Activated CD4-positive, alpha-beta T cell treated with anti-CD3 and anti-CD28 coated beads for 48 hours (primary cell): ENCODE measurements around the gene GALP.
"Not testable (repeated sequence)": the region's sequence is repeated elsewhere in the genome, so short reads cannot be mapped to it uniquely, and the experiment has no call there.

Source experiments
- DNase-seq: peaks from one replicate; pipeline ENCODE4 v3.0.0-alpha.2; 2020

GALP gene

GRCh38 chr19:56175861-56176307 lies at the start of gene GALP:
GALP (plus strand) TSS chr19:56176008; CDS start chr19:56177109, 1,101 bp downstream.
- not testable (repeated sequence) for DNase-seq

- no peak for DNase-seq
Observed at GRCh38 chr19:56126983-56127780, 48.6 kb upstream of the GALP start.

GRCh38 chr19:56130006-56130405 lies 45.8 kb upstream of the GALP start:
- DNase-seq: no peak

- no peak for DNase-seq
Observed at GRCh38 chr19:56131651-56132050, 44.2 kb upstream of the GALP start.

DNA sequence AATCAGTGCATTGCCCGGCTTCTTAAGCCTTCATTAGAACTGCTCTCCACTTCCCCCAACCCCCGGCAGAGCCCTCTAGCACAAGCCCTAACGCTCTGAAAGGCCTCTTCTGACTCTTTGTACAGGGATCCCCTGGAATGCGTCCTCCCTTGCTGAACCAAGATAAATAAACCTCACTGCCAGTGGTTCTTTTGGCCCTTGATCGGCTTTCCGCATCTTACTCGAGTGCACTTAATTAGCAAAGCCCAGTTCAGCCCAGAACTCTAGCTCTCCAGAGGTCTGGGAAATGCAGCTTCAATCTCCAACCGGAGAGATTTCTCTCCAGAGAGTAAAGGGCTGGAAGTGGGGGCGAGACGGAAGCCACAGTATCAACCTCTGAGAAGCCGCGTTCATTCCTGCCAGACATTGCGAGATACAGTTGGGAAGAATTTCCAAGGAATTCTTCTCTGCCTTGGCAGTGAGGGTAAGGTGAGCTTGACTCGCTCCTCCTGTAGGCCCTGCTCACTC lies 43.4 kb upstream of the GALP start:
- DNase-seq: no peak

- no peak for DNase-seq
Observed at GRCh38 chr19:56133858-56134653, 41.8 kb upstream of the GALP start.

DNA sequence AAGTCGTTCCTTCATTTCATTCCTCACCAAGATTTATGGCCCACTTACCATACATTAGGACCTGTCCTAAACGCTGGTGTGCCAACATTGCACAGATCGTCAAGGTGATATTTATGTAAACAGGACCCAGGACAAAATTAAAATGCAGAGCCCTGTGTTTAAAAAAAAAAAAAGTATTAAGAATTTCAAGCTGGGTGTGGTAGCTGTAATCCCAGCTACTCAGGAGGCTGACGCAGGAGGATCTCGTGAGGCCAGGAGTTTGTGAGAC lies 41.2 kb upstream of the GALP start:
- no peak for DNase-seq

- no peak for DNase-seq
Observed at GRCh38 chr19:56136362-56136761, 39.4 kb upstream of the GALP start.

GRCh38 chr19:56137405-56137804 lies 38.4 kb upstream of the GALP start:
- no peak for DNase-seq

GRCh38 chr19:56138069-56138468 lies 37.7 kb upstream of the GALP start:
- DNase-seq: no peak

- peak; percentile 30 for DNase-seq
Observed at GRCh38 chr19:56139847-56140582, 35.8 kb upstream of the GALP start.

DNA sequence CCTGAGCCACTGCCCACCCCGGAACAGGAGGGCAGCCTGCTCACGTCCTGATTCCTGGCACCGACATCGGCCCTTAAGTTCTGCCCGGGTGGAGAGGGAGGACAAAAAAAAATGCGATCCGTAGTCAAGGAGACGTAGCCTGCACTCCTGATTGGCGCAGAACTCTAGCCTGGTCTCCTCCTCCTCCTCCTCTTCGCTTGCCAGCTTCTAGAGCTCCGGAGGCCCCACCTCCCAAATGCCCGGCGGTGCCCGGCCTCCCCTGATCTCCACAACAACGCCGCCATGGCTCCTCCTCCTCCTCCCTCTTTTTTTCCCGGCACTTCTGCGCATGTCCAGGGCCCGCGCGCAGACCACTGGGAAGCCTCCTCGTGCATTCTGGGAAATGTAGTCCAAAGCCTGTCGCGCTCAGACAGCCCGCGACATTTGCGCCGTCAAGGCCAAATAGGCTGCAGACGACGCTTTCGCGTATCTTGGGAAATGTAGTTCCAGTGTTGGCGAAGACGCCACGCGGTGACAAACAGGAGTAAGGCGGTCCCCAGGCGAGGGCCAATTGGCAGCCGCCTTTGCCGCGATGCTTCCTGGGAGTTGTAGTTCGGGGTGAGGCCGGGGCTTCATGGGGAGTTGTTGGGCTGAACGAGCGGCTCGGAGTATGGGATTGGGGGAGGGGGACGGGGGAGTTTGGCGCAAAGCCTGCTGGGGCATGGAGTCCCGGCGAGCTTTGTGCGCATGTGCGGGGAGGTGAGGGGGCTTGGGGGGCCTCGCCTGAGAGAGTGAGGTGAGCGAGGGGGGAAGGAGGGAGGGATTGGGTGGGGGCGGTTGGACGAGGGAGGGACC lies 35.0 kb upstream of the GALP start, which contains the start of gene ZNF444:
ZNF444 (plus strand) TSS at position 705 of the 834 bp plus-strand sequence. CDS start 5,625 bp downstream, outside the sequence.
- DNase-seq: peak; percentile 99

GRCh38 chr19:56141417-56141993 lies 34.3 kb upstream of the GALP start:
- DNase-seq: peak; percentile 41

DNA sequence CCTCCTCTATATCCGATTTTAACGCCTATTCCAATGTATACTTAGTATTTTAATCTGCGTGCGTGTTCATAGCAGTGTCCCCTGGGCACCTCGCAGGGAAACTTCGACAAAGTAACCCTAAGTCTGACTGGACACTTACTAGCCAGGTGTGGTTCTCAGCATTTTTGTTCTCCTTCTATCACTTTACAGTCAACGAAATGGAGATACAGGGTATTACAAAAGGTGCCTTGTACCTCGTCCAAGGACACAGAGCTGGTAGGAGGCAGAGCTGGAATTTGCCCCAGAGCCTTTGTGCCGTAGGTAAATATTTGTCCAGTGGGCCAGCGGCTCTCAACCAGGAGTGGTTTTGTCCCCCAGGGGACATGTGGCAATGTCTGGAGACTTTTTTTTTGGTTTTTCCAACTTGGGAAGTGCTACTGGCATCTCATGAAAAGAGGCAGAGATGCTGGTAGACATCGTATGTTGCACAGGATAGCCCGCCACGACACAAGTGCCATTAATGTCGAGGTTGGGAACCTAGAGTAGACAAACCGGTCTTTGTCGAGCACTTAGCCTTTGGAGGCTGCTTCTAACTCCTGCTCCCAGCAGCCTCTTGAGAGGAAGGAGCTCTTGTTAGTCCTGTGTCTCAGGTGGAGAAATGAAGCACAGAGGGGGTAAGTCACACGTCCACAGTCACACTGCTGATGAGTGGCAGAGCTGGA lies 33.6 kb upstream of the GALP start:
- no peak for DNase-seq

DNA sequence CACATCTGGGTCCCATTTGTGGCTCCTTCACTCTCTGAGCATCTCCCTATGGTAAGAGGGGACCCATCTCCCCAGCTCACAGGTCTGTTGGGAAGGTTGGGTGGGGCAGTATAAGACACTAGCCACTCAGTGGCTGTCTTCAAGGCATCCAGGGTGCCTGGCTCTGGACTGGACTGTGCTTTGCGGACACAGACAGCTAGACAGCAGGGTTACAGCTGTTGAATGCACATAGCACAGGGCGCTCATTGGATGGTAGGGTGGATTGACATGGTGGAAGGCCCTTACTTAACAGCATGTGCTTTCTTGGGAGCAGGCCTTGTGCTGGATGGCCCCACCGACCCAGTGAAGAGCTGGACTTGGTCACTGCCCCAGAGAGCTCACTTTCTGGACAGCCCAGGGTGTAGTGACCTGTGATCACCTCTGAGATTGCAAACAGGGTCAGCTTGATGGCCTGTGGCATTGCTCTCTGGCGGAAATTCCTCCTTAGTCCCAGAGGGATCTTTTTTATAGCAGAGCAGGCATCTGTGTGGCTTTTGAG lies 32.8 kb upstream of the GALP start:
- DNase-seq: no peak

DNA sequence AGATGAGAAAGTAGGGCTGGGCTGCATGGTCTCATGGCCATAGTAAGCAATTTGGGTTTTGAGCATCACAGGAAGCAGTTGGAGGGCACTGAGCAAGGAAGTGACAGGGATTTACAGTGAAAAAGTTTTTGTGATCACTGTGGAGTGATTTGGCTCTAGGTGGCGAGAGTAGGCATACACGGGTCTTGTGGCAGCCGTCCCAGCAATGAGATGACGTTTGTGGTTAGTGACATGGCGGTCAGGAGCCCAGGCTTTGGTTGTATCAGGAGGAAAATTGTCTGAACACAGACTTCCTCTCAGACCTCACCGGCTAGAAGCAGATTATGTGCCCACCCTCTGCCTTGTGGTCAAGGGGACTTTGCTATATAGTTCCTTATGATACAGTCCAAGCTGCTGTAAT lies 31.4 kb upstream of the GALP start:
- no peak for DNase-seq

DNA sequence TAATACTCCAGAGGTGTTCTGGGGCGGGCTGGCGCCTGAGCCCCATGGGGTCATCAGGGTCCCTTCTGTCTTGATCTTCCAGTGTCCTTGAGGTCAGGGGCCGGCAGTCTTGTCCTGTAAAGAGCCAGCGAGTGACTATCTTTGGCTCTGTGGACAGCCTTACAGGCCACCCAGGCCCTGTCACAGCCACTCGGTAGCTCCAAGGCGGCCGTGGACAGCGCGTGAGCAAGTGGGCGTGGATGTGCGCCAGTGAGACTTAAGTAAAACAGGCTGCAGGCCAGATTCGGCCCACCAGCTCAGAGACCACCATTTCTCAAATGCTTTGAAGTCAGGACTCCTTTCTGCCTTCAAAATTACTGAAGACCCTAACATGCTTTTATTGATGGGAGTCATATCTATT lies 31.0 kb upstream of the GALP start:
- DNase-seq: no peak

DNA sequence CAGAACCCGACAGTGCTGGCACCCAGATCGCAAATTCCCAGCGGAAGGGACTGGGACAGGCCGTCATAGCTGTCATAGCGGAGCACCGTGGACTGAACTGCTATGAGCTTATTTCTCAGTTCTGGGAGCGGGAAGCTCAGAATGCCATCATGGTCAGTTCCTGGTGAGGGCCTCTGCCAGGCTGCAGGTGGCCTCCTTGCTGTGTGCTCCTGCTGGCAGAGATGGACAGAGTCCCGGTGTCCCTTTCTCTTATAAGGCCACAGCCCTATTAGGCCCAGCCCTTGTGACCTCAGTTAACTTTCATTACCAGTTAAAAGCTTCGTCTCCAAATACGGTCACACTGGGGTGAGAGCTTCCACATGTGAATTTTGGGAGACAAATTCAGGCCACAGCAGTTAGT lies 30.1 kb upstream of the GALP start:
- DNase-seq: no peak

- no peak for DNase-seq
Observed at GRCh38 chr19:56146904-56147303, 28.9 kb upstream of the GALP start.

- DNase-seq: no peak
Observed at GRCh38 chr19:56147307-56147706, 28.5 kb upstream of the GALP start.

GRCh38 chr19:56148096-56148495 lies 27.7 kb upstream of the GALP start:
- no peak for DNase-seq
